Stimulated activated CD4-positive, alpha-beta T cell treated with anti-CD3 and anti-CD28 coated beads, Interleukin-2, amount 100 ng/mL, for 48 hours (primary cell): ENCODE results near the gene CSHL1.
"Not testable (repeated sequence)": the region's sequence is repeated elsewhere in the genome, so short reads cannot be mapped to it uniquely, and the experiment has no call there.

Experiments
- DNase-seq, 2 donors: peaks; one replicate each; pipeline ENCODE4 v3.0.0-alpha.2; 2020

The CSHL1 gene

GRCh38 chr17:63881935-63882601 is 29.0 kb downstream of the CSHL1 start, which contains the start of gene GH2:
Gene GH2, minus strand, starts transcription at chr17:63881944. Its CDS starts 143 bp downstream, at chr17:63881801.
- peak; percentile 63 to 65 for DNase-seq

DNA sequence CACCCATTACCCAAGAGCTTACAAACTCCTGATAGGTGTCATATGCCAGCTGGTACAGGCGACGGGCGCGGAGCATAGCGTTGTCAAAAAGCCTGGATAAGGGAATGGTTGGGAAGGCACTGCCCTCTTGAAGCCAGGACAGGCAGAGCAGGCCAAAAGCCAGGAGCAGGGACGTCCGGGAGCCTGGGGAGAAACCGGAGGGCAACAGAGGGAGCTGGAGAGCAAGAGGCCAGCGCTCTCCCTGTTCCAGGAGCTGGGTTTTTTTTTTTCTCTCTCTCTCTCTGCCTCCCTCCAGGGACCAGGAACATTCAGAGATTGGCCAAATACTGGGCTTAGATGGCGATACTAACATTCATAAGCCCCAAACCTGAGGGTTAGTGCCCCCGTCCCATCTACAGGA is 29.7 kb downstream of the CSHL1 start:
- DNase-seq: not testable (repeated sequence)

DNA sequence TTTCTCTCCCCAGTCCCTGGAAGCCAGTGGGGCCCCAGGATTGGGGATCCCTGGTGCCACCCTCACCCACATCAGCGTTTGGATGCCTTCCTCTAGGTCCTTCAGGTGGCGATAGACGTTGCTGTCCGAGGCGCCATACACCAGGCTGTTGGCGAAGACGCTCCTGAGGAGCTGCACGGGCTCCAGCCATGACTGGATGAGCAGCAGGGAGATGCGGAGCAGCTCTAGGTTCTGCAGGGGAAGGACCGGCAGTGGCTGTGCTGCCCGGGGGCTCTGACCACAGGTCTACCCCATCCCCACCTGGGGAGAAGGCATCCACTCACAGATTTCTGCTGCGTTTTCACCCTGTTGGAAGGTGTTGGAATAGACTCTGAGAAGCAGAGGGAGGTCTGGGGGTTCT is 30.4 kb downstream of the CSHL1 start:
- DNase-seq: no peak

GRCh38 chr17:63878413-63878812 is 32.6 kb downstream of the CSHL1 start:
- not testable (repeated sequence) for DNase-seq

DNA sequence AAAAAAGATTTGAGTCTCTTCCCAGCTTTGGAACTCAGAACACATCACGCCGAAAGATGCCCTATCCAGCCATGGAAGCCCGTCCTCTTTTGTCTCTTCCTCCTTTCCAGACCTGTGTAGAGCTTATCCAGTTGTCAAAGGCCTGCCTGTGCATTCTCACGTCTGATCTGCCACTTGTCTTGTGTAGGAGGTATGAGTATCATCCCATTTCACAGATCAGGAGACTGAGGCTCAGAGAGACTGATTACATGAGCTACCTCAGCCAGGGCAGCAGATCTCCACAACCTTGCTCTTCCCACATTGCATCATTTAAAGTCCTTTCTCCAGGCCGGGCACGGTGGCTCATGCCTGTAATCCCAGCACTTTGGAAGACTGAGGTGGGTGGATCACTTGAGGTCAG is 36.4 kb downstream of the CSHL1 start:
- DNase-seq: not testable (repeated sequence)

DNA sequence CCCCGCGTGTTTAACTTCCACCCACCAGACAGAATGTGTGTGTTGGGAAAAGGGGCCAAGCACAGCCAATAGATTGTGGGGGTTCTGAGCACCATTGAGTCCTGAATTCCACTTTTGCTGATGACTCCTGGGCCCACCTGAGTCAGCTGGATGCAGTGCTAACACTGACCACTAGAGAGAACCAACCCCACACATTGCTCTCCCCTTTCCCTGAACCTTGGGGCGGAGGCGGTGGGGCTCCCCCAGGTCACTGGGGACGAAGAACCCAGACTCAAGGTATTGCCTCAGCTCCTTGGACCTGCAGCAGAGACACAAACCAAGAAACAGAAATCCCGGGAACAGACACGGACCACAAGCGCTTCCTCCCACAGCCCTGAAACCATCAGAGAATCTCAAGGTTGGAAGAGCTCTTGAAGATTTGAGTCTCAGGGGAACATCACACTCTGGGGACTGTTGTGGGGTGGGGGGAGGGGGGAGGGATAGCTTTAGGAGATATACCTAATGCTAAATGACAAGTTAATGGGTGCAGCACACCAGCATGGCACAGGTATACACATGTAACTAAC is 36.9 kb downstream of the CSHL1 start:
- DNase-seq: not testable (repeated sequence)

- not testable (repeated sequence) for DNase-seq
Observed at GRCh38 chr17:63873577-63873976, 37.5 kb downstream of the CSHL1 start, which contains the start of gene CSH2. Gene CSH2, minus strand, starts transcription at chr17:63873677. Its CDS starts 63 bp downstream, at chr17:63873614.

GRCh38 chr17:63871646-63872365 is 39.3 kb downstream of the CSHL1 start:
- DNase-seq: not testable (repeated sequence)

GRCh38 chr17:63870292-63870665 is 40.8 kb downstream of the CSHL1 start:
- not testable (repeated sequence) for DNase-seq

DNA sequence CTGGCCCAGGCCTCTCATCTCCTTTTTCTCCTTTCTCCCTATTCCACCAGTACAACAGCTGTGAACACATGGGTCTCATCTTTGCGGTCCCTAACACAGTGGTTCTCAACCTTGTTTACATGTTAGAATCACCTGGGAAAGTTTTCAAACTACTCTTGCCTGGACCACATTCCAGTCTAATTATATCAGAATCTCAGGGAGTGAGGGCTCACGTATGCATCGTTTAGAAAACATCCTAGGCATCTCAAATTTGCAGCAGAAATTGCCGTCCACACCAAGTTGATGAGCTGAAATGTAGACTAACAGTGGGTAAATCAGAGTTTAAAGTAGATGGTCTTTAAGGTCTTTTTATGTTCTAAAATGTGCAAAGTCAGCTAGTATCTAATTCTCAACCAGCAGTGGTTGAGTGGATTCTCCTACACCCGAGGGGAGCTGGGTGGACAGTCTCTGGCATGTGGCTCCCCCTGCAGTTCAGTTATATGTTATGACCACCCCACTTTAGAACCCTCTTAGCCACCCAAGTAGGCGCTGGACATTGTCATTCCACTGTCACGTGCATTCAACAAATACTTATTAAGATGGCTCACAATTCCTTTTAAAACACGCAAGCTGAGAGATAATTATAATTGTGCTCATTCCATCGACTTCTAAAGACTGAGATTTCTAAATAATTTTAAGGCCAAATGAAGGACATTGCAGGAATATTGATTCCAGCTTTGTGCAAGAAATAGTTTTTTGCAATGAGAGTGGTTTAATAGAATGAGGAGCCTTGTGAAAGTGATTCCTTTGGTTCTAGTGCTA is 41.4 kb downstream of the CSHL1 start:
- not testable (repeated sequence) for DNase-seq

GRCh38 chr17:63866625-63867024 is 44.4 kb downstream of the CSHL1 start:
- DNase-seq: not testable (repeated sequence)
